CD8-positive, alpha-beta memory T cell (primary cell): ENCODE results near the gene ZNF561. TPM values are rescaled to one million over a fixed set of nuclear protein-coding genes. Genes with fewer than 3 reads are reported as not detected.

Experiments used
- CTCF ChIA-PET: fragments of 350-600 bp; sonication (Branson Sonifier 250); formaldehyde crosslinking; loops from one replicate; lab custom pipeline; 2021; ENCODE audit warnings: antibody characterized with exemption; lab: Charles Lee
- POLR2A ChIA-PET: fragments of 350-600 bp; sonication (Branson Sonifier 250); formaldehyde crosslinking; loops from one replicate; lab custom pipeline; 2021; ENCODE audit warnings: antibody characterized with exemption; lab: Charles Lee
- DNase-seq, 5 donors: peaks; one replicate each; pipeline versions ENCODE4 v3.0.0 to v3.0.0-alpha.2; 2020 to 2022; ENCODE audit warnings: mixed read lengths in 1 of 5
- H3K27ac ChIP-seq: one replicate; pipeline ENCODE4 v1.7.0; 2013; ENCODE audit warnings: low read depth, mild to moderate bottlenecking, low read length, moderate library complexity
- H3K27me3 ChIP-seq: 2 replicates; pipeline ENCODE4 v1.7.0; 2013; ENCODE audit warnings: low read length, mild to moderate bottlenecking; ENCODE audit not compliant: insufficient read depth, poor library complexity, severe bottlenecking
- H3K36me3 ChIP-seq: 2 replicates; pipeline ENCODE4 v1.7.0; 2013; ENCODE audit warnings: mild to moderate bottlenecking, low read length, moderate library complexity; ENCODE audit not compliant: insufficient read depth
- H3K4me1 ChIP-seq: 2 replicates; pipeline ENCODE4 v1.7.0; 2013; ENCODE audit warnings: mild to moderate bottlenecking, low read length, moderate library complexity; ENCODE audit not compliant: insufficient read depth
- H3K4me3 ChIP-seq: 2 replicates; pipeline ENCODE4 v1.7.0; 2013; ENCODE audit warnings: mild to moderate bottlenecking, low read length
- H3K9me3 ChIP-seq: 2 replicates; pipeline ENCODE4 v1.7.0; 2013; ENCODE audit warnings: mild to moderate bottlenecking, low read length
- H3K27ac Mint-ChIP-seq, 8 donors: one replicate each; pipeline ENCODE4 v1.8.0; 2020 to 2021; ENCODE audit warnings: mixed read lengths in 8 of 8, mild to moderate bottlenecking in 6 of 8, inconsistent platforms in 3 of 8, moderate library complexity in 3 of 8
- H3K27me3 Mint-ChIP-seq, 2 donors: one replicate each; pipeline ENCODE4 v1.8.0; 2020 to 2021; ENCODE audit warnings: mixed read lengths in 2 of 2, mild to moderate bottlenecking in 1 of 2, moderate library complexity in 1 of 2
- H3K36me3 Mint-ChIP-seq, 3 donors: one replicate each; pipeline ENCODE4 v1.8.0; 2020 to 2021; ENCODE audit warnings: mixed read lengths in 3 of 3, inconsistent platforms in 1 of 3, mild to moderate bottlenecking in 1 of 3
- H3K4me1 Mint-ChIP-seq, 3 donors: one replicate each; pipeline ENCODE4 v1.8.0; 2020 to 2021; ENCODE audit warnings: mixed read lengths in 3 of 3, inconsistent platforms in 1 of 3, mild to moderate bottlenecking in 1 of 3
- H3K4me3 Mint-ChIP-seq, 7 donors: one replicate each; pipeline ENCODE4 v1.8.0; 2020 to 2021; ENCODE audit warnings: mixed read lengths in 7 of 7, mild to moderate bottlenecking in 6 of 7, moderate library complexity in 4 of 7, inconsistent platforms in 2 of 7
- H3K9me3 Mint-ChIP-seq, 5 donors: one replicate each; pipeline ENCODE4 v1.8.0; 2020 to 2022; ENCODE audit warnings: mixed read lengths in 5 of 5, mild to moderate bottlenecking in 3 of 5, moderate library complexity in 2 of 5, inconsistent platforms in 1 of 5
- polyA plus RNA-seq: library from polyadenylated mRNA; unstranded; fragments of 300-500 nt; fragmentation: Illumina TruSeq; gene quantifications from one replicate; pipeline ENCODE4 v1.2.3, GENCODE V29; 2021
- total RNA-seq, 2 experiments: library from RNA; stranded (reverse); gene quantifications; one replicate each; pipeline ENCODE4 v1.2.3, GENCODE V29; 2021

The ZNF561 gene
- total and polyA plus RNA-seq, 3 experiments from 2014 or later, result 13.0 to 43.5 (median 35.9) TPM

- Mint-ChIP-seq H3K36me3 (peaks cover 17 to 49% (median 35%) of the 10 kb centered on the region in 3 donors), H3K4me1 (peaks cover 60 to 73% (median 73%) of the 10 kb centered on the region in 3 donors), H3K27me3 (peaks cover 0 to 6% of the 10 kb centered on the region in 2 donors), H3K9me3 (peaks cover 0 to 21% (median 12%) of the 10 kb centered on the region in 5 donors), H3K27ac (peak overlapping the region in 4 of 8 donors; percentile 18 to 81 (median 40)), H3K4me3 (peak overlapping the region in 6 of 7 donors; percentile 5 to 87 (median 26))
- no peak overlapping the region for H3K27ac ChIP-seq
- ChIA-PET CTCF (no interaction called here), POLR2A (no interaction called here)
- peaks cover 22% of the 10 kb centered on the region for H3K4me1 ChIP-seq
- no peaks in the 10 kb centered on the region for H3K27me3 ChIP-seq
- peaks cover 13% of the 10 kb centered on the region for H3K9me3 ChIP-seq
- DNase-seq, result no peak
- no peak overlapping the region for H3K4me3 ChIP-seq
- no peaks in the 10 kb centered on the region for H3K36me3 ChIP-seq
Measured at GRCh38 chr19:9580728-9581127, 40.3 kb downstream of the ZNF561 start.

GRCh38 chr19:9570255-9570654 is 50.8 kb downstream of the ZNF561 start:
- DNase-seq, result no peak
- ChIA-PET POLR2A (interaction anchor here (0.6 kb wide), 1 partner anchor 1564 kb away, joined by 4 read pairs; no protein-coding TSS in a partner anchor), CTCF (no interaction called here)
- H3K27ac ChIP-seq, result no peak overlapping the region
- no peak overlapping the region for H3K4me3 Mint-ChIP-seq
- no peak overlapping the region for H3K4me3 ChIP-seq
- no peak overlapping the region for H3K27ac Mint-ChIP-seq
- peaks cover 40% of the 10 kb centered on the region for H3K36me3 ChIP-seq
- no peaks in the 10 kb centered on the region for H3K27me3 ChIP-seq
- peaks cover 43 to 94% (median 90%) of the 10 kb centered on the region in 5 donors for H3K9me3 Mint-ChIP-seq
- peaks cover 16 to 28% (median 25%) of the 10 kb centered on the region in 3 donors for H3K4me1 Mint-ChIP-seq
- H3K9me3 ChIP-seq, result peaks cover 81% of the 10 kb centered on the region
- no peaks in the 10 kb centered on the region for H3K27me3 Mint-ChIP-seq
- H3K4me1 ChIP-seq, result no peaks in the 10 kb centered on the region
- peaks cover 48 to 86% (median 78%) of the 10 kb centered on the region in 3 donors for H3K36me3 Mint-ChIP-seq

GRCh38 chr19:9566729-9567128 is 54.3 kb downstream of the ZNF561 start:
- no peak overlapping the region for H3K27ac Mint-ChIP-seq
- H3K4me1 Mint-ChIP-seq, result peaks cover 3 to 10% (median 6%) of the 10 kb centered on the region in 3 donors
- H3K4me3 Mint-ChIP-seq, result no peak overlapping the region
- DNase-seq, result no peak
- Histone ChIP-seq H3K27ac (no peak overlapping the region), H3K4me1 (no peaks in the 10 kb centered on the region), H3K36me3 (peaks cover 53% of the 10 kb centered on the region), H3K9me3 (peaks cover 80% of the 10 kb centered on the region), H3K4me3 (peak overlapping the region; percentile 34), H3K27me3 (no peaks in the 10 kb centered on the region)
- peaks cover 42 to 95% (median 91%) of the 10 kb centered on the region in 5 donors for H3K9me3 Mint-ChIP-seq
- ChIA-PET CTCF (no interaction called here), POLR2A (no interaction called here)
- H3K27me3 Mint-ChIP-seq, result no peaks in the 10 kb centered on the region
- H3K36me3 Mint-ChIP-seq, result peaks cover 46 to 88% (median 78%) of the 10 kb centered on the region in 3 donors

GRCh38 chr19:9565900-9566705 is 54.9 kb downstream of the ZNF561 start:
- no peak overlapping the region for H3K27ac ChIP-seq
- peaks cover 56% of the 10 kb centered on the region for H3K36me3 ChIP-seq
- POLR2A ChIA-PET, result no interaction called here
- peaks cover 43 to 95% (median 91%) of the 10 kb centered on the region in 5 donors for H3K9me3 Mint-ChIP-seq
- peak overlapping the region in 1 of 7 donors; percentile 28 for H3K4me3 Mint-ChIP-seq
- peaks cover 41 to 88% (median 78%) of the 10 kb centered on the region in 3 donors for H3K36me3 Mint-ChIP-seq
- no peak overlapping the region for H3K27ac Mint-ChIP-seq
- no peaks in the 10 kb centered on the region for H3K27me3 Mint-ChIP-seq
- H3K4me3 ChIP-seq, result peak overlapping the region; percentile 34
- H3K4me1 Mint-ChIP-seq, result peaks cover 0 to 4% (median 0%) of the 10 kb centered on the region in 3 donors
- H3K9me3 ChIP-seq, result peaks cover 80% of the 10 kb centered on the region
- H3K27me3 ChIP-seq, result no peaks in the 10 kb centered on the region
- DNase-seq, result no peak
- H3K4me1 ChIP-seq, result no peaks in the 10 kb centered on the region
- CTCF ChIA-PET, result no interaction called here

Other genes with a start within 250 kb of the ZNF561 start
- gene ZNF266, start 185.7 kb downstream of the ZNF561 start, total RNA-seq, result 10 to 100 TPM; 34.7 to 35.6 TPM
- gene ZNF266, start 185.7 kb downstream of the ZNF561 start, polyA plus RNA-seq, result 18.6 TPM
- gene ZNF560, start 122.6 kb downstream of the ZNF561 start, total RNA-seq, result not detected
- not detected for gene ZNF560, start 122.6 kb downstream of the ZNF561 start, polyA plus RNA-seq
- 10 to 100 TPM; 18.5 to 18.7 TPM for gene ZNF426, start 82.6 kb downstream of the ZNF561 start, total RNA-seq
- 17.9 TPM for gene ZNF426, start 82.6 kb downstream of the ZNF561 start, polyA plus RNA-seq
- gene ZNF121, start 36.7 kb downstream of the ZNF561 start, total RNA-seq, result 10 to 100 TPM; 87.1 to 90.2 TPM
- 4.1 TPM for gene ZNF121, start 36.7 kb downstream of the ZNF561 start, polyA plus RNA-seq
- 10 to 100 TPM; 42.2 to 45.7 TPM for gene ZNF562, start 53.9 kb upstream of the ZNF561 start, total RNA-seq
- 3.5 TPM for gene ZNF562, start 53.9 kb upstream of the ZNF561 start, polyA plus RNA-seq
- gene ZNF846, start 147.5 kb upstream of the ZNF561 start, total RNA-seq, result 1 to 10 TPM; 5.1 to 5.9 TPM
- 7.5 TPM for gene ZNF846, start 147.5 kb upstream of the ZNF561 start, polyA plus RNA-seq
- gene FBXL12, start 197.8 kb upstream of the ZNF561 start, total RNA-seq, result 10 to 100 TPM; 24.6 to 25.3 TPM
- 17.2 TPM for gene FBXL12, start 197.8 kb upstream of the ZNF561 start, polyA plus RNA-seq
- gene UBL5, start 206.7 kb upstream of the ZNF561 start, total RNA-seq, result 100 to 1,000 TPM; 326 to 340 TPM
- 789 TPM for gene UBL5, start 206.7 kb upstream of the ZNF561 start, polyA plus RNA-seq
- 100 to 1,000 TPM; 103 to 110 TPM for gene PIN1, start 214.1 kb upstream of the ZNF561 start, total RNA-seq
- gene PIN1, start 214.1 kb upstream of the ZNF561 start, polyA plus RNA-seq, result 112 TPM